ENCODE measurements around the gene RFX4. TPM values are rescaled to one million over a fixed set of nuclear protein-coding genes. Genes with fewer than 3 reads are reported as not detected.
A peak's percentile ranks its signal among the peaks of the same experiment; 100 is the strongest.

RFX4 gene
- total RNA-seq, 4 donors from 2014 or later = not detected

DNA sequence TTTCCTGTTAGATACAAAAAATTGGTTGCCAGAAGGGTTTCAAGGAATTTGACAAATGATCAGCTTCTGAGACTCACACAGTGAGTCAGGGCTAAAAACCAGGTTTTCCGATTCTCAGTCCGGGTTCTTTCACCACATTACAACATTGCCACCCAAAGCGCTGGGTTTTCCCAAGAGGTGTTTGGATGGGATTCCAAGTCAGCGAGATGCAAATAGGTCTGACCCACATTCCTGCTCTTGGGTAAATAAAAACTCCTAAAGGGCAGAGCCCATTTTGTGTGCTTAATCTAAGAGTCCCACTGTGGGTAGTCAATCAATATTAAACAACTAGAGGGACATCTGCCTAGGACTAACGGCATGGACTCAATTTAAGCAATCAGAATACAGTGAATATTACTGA is 186.3 kb downstream of the RFX4 start:
- 61% methylated on average over 5 of the region's 5 CpGs for WGBS
- no peaks in the 10 kb centered on the region for H3K9me3 ChIP-seq
- H3K36me3 ChIP-seq = no peaks in the 10 kb centered on the region
- no peak overlapping the region for H3K27ac ChIP-seq (replicated peaks in 1 of 4)
- TF ChIP-seq POLR2A (IDR thresholded peaks at IDR 0.05; ENCODE audit: low read depth) (no peak), EP300 (IDR thresholded peaks at IDR 0.05) (no peak)
- peaks cover 5 to 24% (median 16%) of the 10 kb centered on the region in 4 donors for H3K4me1 ChIP-seq
- DNase-seq (ENCODE audit: extremely low spot score) = no peak
- intact Hi-C loops (cut with DNase I) = no loop called here
- H3K4me3 ChIP-seq = no peak overlapping the region
- H3K27me3 ChIP-seq = peaks cover 0 to 12% (median 0%) of the 10 kb centered on the region in 4 donors

DNA sequence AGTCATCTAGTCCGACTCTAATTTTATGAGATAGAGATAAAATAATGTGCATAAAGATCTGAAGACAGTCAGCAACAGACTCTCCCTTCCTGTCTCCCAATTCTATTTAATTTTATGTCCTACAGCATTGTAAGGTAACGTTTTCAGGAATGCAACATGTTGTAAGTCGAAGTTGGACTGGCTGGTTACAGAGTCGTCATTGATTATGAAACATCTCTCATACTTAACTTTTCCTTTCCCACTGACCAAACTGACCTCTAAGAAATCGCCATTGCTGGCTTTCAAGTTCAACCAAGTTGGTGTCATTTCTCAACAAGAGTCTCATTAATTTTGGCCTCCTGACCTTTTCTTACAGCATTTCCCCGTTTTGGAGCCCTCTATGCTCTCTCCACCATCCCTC is 186.7 kb downstream of the RFX4 start:
- no peaks in the 10 kb centered on the region for H3K9me3 ChIP-seq
- H3K27ac ChIP-seq (replicated peaks in 1 of 4) = no peak overlapping the region
- WGBS = 67% methylated on average over 6 of the region's 6 CpGs
- H3K36me3 ChIP-seq = no peaks in the 10 kb centered on the region
- TF ChIP-seq POLR2AphosphoS5 (IDR thresholded peaks at IDR 0.05) (no peak), POLR2A (IDR thresholded peaks at IDR 0.05; ENCODE audit: low read depth) (no peak)
- no peak overlapping the region for H3K4me3 ChIP-seq
- peaks cover 0 to 12% (median 0%) of the 10 kb centered on the region in 4 donors for H3K27me3 ChIP-seq
- peaks cover 5 to 24% (median 16%) of the 10 kb centered on the region in 4 donors for H3K4me1 ChIP-seq
- DNase-seq (ENCODE audit: extremely low spot score) = peak; percentile 17
- intact Hi-C loops (cut with DNase I) = no loop called here

DNA sequence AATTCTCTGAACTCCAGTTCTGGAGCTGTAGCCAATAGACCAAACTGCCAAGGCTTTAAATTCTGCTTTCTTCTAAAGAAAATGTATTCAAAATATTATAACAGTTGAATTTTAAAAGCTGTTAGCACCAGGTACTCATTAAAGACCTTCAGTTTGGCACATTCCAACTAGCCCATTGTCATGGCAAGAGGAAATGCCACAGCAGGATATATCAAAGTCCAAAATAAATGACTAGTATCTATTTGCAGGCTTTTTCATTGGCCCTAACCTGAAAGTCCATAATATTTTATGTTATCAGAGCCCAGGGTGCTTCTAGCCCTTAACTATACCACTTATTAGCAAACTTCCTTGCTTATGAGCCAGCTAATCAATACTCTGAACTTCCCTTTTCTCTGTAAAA is 188.6 kb downstream of the RFX4 start:
- Histone ChIP-seq H3K27me3 (peaks cover 0 to 9% (median 0%) of the 10 kb centered on the region in 4 donors), H3K9me3 (no peaks in the 10 kb centered on the region), H3K36me3 (no peaks in the 10 kb centered on the region), H3K4me3 (no peak overlapping the region), H3K27ac (replicated peaks in 1 of 4) (no peak overlapping the region), H3K4me1 (peaks cover 18 to 35% (median 24%) of the 10 kb centered on the region in 4 donors)
- TF ChIP-seq, protein P1, sequence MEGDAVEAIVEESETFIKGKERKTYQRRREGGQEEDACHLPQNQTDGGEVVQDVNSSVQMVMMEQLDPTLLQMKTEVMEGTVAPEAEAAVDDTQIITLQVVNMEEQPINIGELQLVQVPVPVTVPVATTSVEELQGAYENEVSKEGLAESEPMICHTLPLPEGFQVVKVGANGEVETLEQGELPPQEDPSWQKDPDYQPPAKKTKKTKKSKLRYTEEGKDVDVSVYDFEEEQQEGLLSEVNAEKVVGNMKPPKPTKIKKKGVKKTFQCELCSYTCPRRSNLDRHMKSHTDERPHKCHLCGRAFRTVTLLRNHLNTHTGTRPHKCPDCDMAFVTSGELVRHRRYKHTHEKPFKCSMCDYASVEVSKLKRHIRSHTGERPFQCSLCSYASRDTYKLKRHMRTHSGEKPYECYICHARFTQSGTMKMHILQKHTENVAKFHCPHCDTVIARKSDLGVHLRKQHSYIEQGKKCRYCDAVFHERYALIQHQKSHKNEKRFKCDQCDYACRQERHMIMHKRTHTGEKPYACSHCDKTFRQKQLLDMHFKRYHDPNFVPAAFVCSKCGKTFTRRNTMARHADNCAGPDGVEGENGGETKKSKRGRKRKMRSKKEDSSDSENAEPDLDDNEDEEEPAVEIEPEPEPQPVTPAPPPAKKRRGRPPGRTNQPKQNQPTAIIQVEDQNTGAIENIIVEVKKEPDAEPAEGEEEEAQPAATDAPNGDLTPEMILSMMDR (IDR thresholded peaks at IDR 0.05) = no peak
- TF ChIP-seq POLR2AphosphoS5 (IDR thresholded peaks at IDR 0.05) (no peak), EP300 (IDR thresholded peaks at IDR 0.05) (no peak), POLR2A (IDR thresholded peaks at IDR 0.05; ENCODE audit: low read depth) (no peak)
- DNase-seq (ENCODE audit: extremely low spot score) = no peak
- intact Hi-C loops (cut with DNase I) = loop anchor here (5.0 kb wide), 1 partner anchor 414 kb away; the partner anchor contains the start of gene POLR3B

DNA sequence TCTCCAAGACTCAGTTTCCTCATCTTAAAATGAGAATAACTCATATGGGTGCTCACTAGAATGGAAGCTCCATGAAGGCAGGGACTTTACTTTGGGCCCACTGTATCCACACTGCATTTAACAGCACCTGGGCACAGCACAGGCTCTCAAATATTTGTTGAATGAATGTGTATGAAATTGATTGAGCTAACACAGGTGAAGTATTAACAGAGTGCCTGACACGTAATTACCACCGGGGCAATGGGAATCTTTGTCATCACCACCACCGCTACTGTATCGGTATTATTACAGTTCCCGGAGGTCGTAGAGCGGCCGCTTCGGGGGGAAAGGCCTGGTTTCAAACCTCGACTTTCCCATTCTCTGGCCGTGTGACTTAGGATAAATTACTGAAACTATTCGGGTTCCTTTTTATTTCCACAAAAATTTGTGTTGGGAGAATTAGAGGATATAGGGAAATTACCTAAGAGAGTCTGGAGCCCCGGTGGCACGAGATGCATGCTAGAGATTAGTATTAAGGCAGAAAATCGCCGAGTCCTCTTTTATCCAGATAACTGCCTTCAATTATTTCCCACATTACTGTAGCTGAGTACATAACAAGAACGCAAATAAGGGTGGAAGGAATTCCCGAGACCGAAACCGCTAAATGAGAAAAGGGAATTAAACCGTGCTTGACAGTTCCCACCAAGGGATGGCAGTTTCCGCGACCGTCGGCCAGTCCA is 190.6 kb downstream of the RFX4 start:
- DNase-seq (ENCODE audit: extremely low spot score) = peak; percentile 60
- intact Hi-C loops (cut with DNase I) = loop anchor here (2.0 to 5.0 kb wide), 2 partner anchors 319 to 416 kb away; partner anchors contain the start of genes CRY1 and POLR3B
- peaks cover 0 to under 1% (median 0%) of the 10 kb centered on the region in 4 donors for H3K36me3 ChIP-seq
- peak overlapping the region; percentile 91 to 97 (median 93) for H3K27ac ChIP-seq (replicated peaks in 1 of 4)
- peaks cover 14 to 21% (median 18%) of the 10 kb centered on the region in 4 donors for H3K4me1 ChIP-seq
- H3K4me3 ChIP-seq = peak overlapping the region; percentile 80 to 95 (median 88)
- peaks cover 0 to 3% (median 0%) of the 10 kb centered on the region in 4 donors for H3K27me3 ChIP-seq
- WGBS = 43% methylated on average over 25 of the region's 25 CpGs
- TF ChIP-seq EP300 (IDR thresholded peaks at IDR 0.05) = no peak
- no peak for TF ChIP-seq POLR2A (IDR thresholded peaks at IDR 0.05; ENCODE audit: low read depth)
- no peak for TF ChIP-seq POLR2AphosphoS5 (IDR thresholded peaks at IDR 0.05)
- TF ChIP-seq, protein P1 (IDR thresholded peaks at IDR 0.05) = no peak
- no peaks in the 10 kb centered on the region for H3K9me3 ChIP-seq

DNA sequence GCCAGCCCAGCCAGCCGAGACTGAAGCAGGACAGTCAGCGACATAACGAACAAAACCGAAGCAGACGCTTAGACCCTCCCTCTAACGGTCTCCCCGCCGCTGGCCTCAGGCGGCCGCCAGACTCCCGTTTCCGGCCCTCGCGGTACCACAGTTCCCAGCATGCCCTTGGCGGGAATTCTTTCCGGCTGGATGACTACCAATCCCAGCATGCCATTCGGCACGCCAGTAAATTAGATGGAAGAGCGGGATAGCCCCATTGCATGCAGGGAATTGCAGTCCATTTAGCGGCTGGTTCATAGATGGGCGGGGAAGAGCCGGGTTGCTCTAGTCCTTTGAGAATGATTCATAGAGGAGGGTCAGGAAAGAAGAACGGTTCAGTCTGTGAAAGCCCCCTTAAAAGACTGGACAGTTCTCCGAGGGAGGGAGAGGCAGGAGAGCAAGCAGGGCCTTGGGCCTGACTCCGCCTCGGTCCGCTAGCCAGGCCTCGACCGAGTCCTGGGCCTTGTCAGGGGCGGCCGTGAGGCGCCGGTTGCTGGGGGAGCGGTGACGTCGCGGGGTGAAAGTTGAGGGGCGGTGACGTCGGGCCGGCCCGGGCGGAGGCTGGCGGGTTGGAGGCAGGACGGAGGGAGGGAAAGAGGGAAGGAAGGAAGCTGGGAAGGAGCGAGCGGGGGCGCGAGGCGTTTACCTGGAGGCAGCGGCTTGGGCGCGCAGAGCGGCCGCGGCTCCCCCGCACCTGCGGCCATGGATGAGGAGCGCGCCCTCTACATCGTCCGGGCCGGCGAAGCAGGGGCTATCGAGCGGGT is 191.4 kb downstream of the RFX4 start, which contains the start of gene RIC8B:
Gene RIC8B (plus strand): TSS at position 678 of the 803 bp plus-strand sequence. CDS start 64 bp downstream, at position 742.
- Histone ChIP-seq H3K9me3 (no peaks in the 10 kb centered on the region), H3K27me3 (peaks cover 0 to 2% (median 0%) of the 10 kb centered on the region in 4 donors), H3K4me3 (peak within 1 kb of the TSS; percentile 80 to 95 (median 88)), H3K27ac (replicated peaks in 1 of 4) (peak within 1 kb of the TSS; percentile 91 to 97 (median 93)), H3K4me1 (peaks cover 14 to 21% (median 18%) of the 10 kb centered on the region in 4 donors), H3K36me3 (peaks cover 0 to 5% (median 0%) of the 10 kb centered on the region in 4 donors)
- intact Hi-C loops (cut with DNase I) = loop anchor here (2.0 to 5.0 kb wide), 2 partner anchors 319 to 417 kb away; partner anchors contain the start of genes CRY1 and POLR3B
- DNase-seq (ENCODE audit: extremely low spot score) = peak; percentile 98
- under 1% methylated on average over 55 of the region's 66 CpGs for WGBS
- TF ChIP-seq EP300 (IDR thresholded peaks at IDR 0.05) = no peak
- peak; percentile 54 for TF ChIP-seq POLR2A (IDR thresholded peaks at IDR 0.05; ENCODE audit: low read depth)
- TF ChIP-seq, protein P1 (IDR thresholded peaks at IDR 0.05) = peak in 1 of 3 experiments; percentile 34
- TF ChIP-seq POLR2AphosphoS5 (IDR thresholded peaks at IDR 0.05) = peak; percentile 93 to 98
